ENCODE measurements around the gene SLC12A3.
"Not testable (repeated sequence)": the region's sequence is repeated elsewhere in the genome, so short reads cannot be mapped to it uniquely, and the experiment has no call there.

The SLC12A3 gene

DNA sequence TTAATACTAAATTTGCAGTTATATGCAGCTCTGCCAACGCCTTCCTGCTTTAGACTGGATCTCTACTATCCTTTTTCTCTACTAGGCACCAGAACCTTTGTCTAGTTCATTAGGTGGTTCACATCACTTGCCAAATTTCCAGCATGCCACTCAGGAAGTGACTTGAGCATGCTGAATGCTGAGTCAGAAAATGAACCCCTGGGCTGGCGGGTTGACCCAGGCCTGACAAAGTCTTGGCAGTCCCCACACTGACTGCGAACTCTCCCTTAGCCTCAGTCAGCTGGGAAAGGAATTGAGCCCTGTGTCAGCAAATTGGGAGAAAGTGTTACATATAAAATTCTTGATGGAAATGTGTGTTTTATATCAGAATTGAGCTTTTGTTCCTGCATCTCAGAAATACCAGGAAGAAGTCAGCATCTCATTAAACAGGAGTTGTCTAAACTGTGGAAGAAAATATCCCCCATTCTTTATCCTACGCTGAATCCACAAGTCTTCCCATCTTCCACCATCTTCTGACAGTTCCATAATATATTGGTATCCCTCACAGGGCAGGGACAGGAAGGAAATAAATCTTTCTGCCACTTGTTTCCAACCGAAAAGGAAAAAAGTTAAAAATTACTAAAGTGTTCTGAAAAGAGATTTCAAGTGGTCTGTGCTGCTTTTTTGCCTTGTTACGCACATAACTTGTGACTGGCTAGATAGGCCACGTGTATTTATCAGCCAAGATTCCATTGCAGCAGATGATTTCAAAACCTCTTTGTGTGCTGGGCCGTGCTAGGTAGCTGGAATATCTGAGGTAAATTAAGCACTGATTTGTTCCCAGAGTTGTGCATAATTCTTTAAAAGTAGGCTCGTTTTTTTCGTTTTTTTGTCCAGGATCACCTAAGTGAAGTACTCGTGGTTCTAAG is 16.7 kb upstream of the SLC12A3 start:
- no peak for DNase-seq

DNA sequence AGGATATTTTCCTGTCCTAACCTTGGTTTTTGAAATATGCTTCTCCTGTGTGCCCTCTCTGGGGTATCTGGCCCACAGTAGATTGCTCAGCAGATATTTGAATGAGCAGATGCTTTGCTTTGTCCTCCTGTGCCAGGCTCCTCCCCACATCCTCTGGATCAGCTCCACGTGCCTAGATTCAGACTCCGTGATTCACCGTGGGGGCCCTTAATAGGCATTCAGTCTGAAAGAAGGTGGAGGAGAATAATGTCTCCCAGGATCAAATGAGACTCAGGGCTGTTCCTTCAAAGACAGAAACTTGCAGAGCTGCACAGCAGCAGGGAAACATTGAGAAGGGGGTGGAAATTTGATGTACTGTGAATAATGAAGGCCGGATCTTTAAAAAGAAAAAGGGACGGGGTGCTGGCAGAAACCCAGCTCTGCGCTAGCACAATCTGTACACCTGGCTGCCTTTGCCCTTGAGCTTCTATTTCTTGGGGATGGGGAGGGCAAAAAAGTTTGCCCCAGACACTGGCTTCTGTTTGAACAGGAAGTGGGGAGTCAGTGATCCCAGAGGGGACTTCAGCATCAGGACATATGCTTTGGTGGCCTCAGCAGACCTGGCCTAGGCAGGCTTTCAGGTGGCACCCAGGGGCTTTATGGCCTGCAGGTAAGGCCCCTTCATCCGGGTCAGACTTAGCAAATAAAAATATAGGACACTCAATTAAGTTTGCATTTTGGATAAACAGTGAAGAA is 15.9 kb upstream of the SLC12A3 start:
- DNase-seq = no peak

DNA sequence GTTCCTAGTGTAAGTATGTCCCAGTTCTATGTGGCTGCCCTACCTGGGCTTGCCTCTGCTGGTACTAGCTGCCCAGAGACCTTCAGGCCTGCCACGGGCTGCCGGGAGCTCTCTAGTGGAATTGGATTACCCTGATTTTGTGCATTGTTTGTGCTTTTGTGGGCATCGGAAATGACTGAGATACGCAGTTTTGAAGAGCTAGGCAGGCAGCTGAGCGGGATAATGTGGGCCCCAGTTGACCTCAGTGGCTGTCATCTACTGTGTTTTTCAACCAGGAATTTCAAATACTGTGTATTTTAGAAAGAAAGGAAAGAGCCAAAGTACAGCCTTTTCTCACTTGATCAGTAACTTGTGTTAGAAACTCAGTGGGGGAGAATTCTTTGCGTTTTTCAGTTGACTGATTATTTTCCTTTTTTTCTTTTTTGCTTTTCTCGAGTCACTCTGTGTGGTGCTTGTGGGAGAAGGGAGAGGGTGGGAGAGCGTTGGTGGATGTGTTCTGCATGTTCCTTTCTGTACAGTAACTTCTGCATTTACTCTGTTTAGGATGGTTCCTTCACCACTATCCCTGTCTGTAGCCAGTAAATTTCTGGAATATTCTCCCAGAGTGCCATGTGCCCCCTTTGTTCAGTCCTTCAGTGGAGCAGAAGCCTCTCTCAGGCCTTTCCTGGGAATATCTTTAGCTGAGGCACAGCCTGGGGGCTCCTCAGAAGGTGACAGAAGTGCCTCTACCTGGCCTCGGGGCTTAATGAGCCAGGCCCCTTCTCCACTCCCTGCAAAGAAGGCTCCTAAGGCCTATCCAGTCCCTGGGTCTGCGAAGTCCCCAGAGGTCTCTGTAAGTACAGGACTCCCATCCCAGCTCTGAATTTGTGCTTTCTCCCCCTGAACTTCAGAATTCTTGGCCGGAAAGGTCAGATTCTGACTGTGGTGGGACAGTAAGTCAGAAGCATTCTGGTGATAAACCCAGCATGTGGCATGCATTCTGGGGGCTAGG is 15.0 kb upstream of the SLC12A3 start:
- DNase-seq = no peak

- DNase-seq = no peak
Observed at GRCh38 chr16:56851671-56852400, 13.2 kb upstream of the SLC12A3 start.

- DNase-seq = no peak
Observed at GRCh38 chr16:56852401-56852730, 12.6 kb upstream of the SLC12A3 start.

DNA sequence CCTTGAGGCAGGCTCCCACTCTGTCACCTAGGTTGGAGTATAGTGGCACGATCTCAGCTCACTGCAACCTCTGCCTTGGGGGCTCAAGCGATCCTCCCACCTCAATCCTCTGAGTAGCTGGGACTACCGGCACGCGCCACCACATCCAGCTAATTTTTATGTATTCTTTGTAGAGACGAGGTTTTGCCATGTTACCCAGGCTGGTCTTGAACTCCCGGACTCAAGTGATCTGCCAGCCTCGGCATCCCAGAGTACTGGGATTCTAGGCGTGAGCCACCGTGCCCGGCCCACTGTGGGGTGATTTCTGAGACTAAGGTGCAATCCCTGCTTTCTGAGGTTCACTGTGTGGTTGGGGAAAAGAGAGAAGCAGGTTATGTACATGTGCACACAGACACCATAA is 12.0 kb upstream of the SLC12A3 start:
- no peak for DNase-seq

DNA sequence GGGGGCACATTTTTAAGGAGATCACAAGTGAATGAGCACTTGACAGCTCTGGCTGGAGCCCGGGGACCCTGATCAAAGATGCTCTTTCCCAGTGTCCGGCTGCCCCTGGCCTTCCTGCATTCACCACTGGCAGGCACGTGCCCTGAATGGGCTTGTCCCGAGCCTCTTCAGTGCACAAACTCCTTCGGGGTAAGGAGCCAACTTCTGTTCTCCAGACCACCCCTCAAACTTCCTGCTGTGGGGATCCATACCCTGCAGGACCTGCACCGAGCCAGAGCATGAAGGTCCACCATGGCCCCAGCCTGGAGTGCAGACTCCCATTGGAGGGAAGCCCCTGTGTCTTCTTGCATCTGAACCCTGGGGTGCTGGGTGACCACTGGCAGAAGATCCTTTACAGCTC is 9.8 kb upstream of the SLC12A3 start:
- no peak for DNase-seq

DNA sequence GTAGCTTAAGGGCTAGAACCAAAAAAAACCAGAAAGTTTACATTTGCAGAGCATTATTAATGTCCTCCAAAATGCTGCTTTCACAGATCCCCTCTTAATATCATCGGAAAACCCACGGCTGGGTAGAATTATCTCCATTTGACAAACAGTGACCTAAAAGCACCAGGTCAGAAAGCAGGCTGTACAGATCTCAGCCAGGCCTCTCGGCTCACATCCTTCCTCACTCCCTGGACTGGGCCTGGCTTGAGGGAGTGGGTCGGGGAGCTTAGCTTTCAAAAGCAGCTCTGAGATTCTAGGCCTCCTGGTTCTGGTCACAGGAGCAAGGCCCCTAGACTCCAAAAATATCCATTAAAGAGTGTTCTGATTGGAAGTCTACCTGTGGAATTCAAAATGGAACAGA is 9.1 kb upstream of the SLC12A3 start:
- no peak for DNase-seq

DNA sequence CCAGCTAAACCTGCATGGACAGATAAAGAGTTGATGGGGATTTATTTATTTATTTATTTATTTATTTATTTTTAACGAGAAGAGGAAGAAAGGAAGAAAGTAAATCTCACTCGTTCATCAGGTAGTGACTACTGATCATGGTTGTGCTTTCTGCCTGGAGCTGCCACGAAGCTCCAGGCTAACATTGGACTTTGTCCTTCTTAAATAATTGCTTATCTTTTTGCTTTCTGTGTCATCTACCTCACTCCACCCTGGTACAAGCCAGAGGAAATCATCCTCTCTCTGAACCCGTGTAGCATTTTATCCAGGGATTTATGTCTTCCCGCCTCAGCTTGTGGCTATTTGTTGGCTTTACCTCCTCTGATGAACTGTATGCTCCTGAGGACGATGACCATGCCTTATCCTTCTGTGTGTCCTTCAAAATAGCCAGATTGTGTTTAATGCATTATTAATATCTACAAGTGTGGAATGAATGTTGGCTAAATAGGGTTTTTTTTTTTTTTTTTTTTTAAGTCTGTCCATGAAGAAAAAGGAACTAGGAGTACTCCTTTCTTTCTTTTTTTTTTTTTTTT is 8.0 kb upstream of the SLC12A3 start:
- no peak for DNase-seq

DNA sequence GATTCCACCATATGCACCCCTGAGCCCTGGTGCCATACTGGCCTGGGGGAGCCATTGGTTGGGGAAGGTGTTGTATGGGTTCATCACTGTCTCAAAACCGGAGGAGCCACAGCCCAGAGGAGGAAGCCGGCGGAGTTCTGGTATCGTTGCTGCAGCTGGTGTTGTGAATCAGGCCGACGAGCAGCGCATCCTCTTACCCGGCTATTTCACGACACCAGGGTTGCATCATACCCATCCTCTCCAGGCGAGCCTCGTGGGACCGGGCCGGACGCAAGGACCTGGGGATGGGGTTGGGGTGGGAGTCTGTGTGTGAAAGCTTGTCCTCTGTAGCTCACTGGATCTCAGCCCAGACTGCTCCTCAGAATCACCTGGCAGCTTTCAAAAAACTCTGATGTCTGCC is 6.6 kb upstream of the SLC12A3 start:
- DNase-seq = no peak

DNA sequence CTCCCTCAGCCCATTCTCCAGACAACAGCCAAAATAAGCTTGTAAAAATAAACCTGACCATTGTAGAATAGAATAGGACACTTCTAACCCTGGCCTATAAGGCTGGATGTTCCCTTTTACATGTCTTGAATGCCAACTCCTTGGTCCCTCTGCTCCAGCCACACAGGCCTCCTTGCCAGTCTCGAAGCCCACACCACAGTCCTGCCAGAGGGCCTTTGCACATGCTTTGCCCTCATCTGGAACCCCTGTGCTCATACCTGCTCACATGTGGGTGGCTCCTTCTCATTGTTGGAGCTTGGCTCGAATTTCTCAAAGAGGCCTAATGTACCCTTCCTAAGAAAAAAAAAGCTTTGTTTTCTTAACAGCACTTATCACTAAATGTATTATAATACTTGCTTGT is 5.4 kb upstream of the SLC12A3 start:
- DNase-seq = no peak

GRCh38 chr16:56860226-56861020 is 4.6 kb upstream of the SLC12A3 start:
- no peak for DNase-seq

DNA sequence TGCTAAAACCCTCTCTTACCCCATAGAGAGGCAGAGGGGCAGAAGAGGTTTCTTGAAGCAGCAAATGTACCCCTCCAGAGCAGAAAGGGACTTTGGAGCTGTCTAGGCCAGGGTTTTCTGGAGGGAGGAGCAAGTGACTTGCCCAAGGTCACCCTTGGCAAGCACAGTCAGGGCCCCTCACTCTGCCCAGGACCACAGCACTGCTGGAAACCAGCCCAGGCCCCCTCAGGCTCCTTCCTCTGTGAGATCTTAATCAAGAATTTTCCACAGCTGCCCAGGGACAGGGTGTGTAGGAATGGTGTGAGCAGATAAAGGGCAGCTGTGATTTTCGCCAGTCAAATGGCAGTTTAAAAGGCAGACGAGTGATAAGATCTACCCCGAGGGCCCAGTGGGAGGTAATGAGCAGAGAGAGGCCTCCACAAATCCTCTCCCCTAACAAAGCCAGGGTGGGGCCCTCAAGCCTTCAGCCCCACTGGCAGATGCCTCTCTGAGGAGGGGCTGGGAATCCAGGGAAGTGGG is 3.9 kb upstream of the SLC12A3 start:
- DNase-seq = no peak

DNA sequence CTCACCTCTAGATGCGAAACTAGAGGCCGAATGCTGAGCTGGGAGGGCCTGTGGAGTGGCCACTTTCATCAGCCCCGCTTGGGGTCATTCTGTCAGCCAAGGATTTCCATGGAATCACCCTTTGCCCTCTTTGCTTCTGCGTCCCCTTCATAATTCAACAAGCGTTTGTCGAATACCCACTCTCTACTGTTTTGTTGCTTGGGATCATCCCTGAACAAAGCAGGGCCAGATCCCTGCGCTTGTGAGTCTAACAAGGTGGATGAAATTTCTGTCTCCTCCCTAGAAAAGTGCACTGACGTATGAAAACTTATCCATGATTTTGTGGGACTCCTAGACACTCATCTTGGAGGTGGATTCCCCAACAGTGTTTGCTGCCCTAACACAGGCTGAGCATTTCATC is 3.3 kb upstream of the SLC12A3 start:
- no peak for DNase-seq

- no peak for DNase-seq
Observed at GRCh38 chr16:56862776-56863175, 2.2 kb upstream of the SLC12A3 start.

- DNase-seq = no peak
Observed at GRCh38 chr16:56865394-56866062, 521 bp downstream of the SLC12A3 start.

- DNase-seq = peak; percentile 84
Observed at GRCh38 chr16:56866955-56867830, 2.2 kb downstream of the SLC12A3 start.

DNA sequence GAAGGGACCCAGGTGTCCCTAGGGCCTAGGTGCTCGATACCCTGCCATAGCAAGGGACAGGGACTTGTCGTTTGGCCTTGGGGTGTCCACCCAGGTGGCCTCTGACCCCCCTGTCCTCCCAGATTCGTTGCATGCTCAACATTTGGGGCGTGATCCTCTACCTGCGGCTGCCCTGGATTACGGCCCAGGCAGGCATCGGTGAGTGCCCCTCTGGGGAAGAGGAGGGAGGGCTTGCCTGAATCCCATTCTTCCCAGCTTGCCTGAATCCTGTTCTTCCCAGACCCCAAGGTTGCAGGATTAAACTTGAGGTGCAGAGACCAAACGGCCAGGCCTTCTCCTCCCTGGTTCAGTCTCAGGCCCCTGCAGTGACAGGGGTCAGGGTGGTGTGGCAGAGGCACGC is 3.2 kb downstream of the SLC12A3 start:
- DNase-seq = no peak

- not testable (repeated sequence) for DNase-seq
Observed at GRCh38 chr16:56868766-56869165, 3.8 kb downstream of the SLC12A3 start.
